OCI-LY3 (cell line): ENCODE results near the gene FIGLA.

Experiments used
- H2AFZ ChIP-seq: fragments of 200-600, 300-600 bp; shearing (Covaris generic); 2 replicates; pipeline ENCODE4 v1.6.0; 2014; ENCODE audit warnings: antibody characterized with exemption, low read depth, low read length
- H3K27ac ChIP-seq: fragments of 200-600, 300-600 bp; sonication (generic); 2 replicates; pipeline ENCODE4 v1.5.1; 2014; ENCODE audit warnings: mild to moderate bottlenecking, low read length, moderate library complexity, mixed read lengths
- H3K27me3 ChIP-seq: fragments of 200-600, 300-600 bp; sonication (generic); 2 replicates; pipeline ENCODE4 v1.6.1; 2014; ENCODE audit warnings: low read depth, low read length, mixed read lengths
- H3K36me3 ChIP-seq: fragments of 200-600, 300-600 bp; sonication (generic); replicated peaks from 2 replicates; pipeline ENCODE3; 2014; ENCODE audit warnings: low read depth, low read length, mixed read lengths
- H3K4me1 ChIP-seq: fragments of 300-600, 200-600 bp; sonication (generic); 2 replicates; pipeline ENCODE4 v1.6.1; 2014; ENCODE audit warnings: low read length, mixed read lengths
- H3K4me2 ChIP-seq: fragments of 200-600, 300-600 bp; sonication (generic); 2 replicates; pipeline ENCODE4 v1.6.1; 2014; ENCODE audit warnings: low read length, mixed read lengths
- H3K4me3 ChIP-seq: fragments of 300-600, 200-600 bp; sonication (generic); 2 replicates; pipeline ENCODE4 v1.5.1; 2014; ENCODE audit warnings: antibody characterized with exemption, mild to moderate bottlenecking, low read length, moderate library complexity
- H3K79me2 ChIP-seq: fragments of 300-600, 200-600 bp; shearing (Covaris generic); 2 replicates; pipeline ENCODE4 v1.6.1; 2014; ENCODE audit warnings: mild to moderate bottlenecking, low read length, mixed read lengths
- H3K9ac ChIP-seq: fragments of 300-600, 200-600 bp; shearing (Covaris generic); 2 replicates; pipeline ENCODE4 v1.6.0; 2014; ENCODE audit warnings: mild to moderate bottlenecking, low read length, moderate library complexity
- H3K9me3 ChIP-seq: fragments of 200-600, 300-600 bp; shearing (Covaris generic); 2 replicates; pipeline ENCODE4 v1.6.1; 2014; ENCODE audit warnings: low read length, mixed read lengths; ENCODE audit not compliant: insufficient read depth
- H4K20me1 ChIP-seq: fragments of 200-600, 300-600 bp; sonication (generic); 2 replicates; pipeline ENCODE4 v1.6.1; 2016; ENCODE audit warnings: low read length, mixed read lengths; ENCODE audit not compliant: insufficient read depth
- CTCF ChIP-seq: fragments of 200-600, 300-600 bp; sonication (generic); IDR thresholded peaks from 2 replicates; pipeline ENCODE4 v1.5.1; 2014; ENCODE audit warnings: antibody characterized with exemption, low read length, low read depth
- EZH2phosphoT487 ChIP-seq: fragments of 200-600 bp; shearing (Covaris generic); IDR thresholded peaks from 2 replicates; pipeline ENCODE4 v1.6.1; 2018; ENCODE audit warnings: antibody characterized with exemption, mixed run types, low read depth

FIGLA gene

GRCh38 chr2:70738159-70738558 is 52.3 kb downstream of the FIGLA start:
- TF ChIP-seq EZH2phosphoT487 (no peak), CTCF (no peak)
- no peaks in the 10 kb centered on the region for H3K79me2 ChIP-seq
- H3K27me3 ChIP-seq: peaks cover 18% of the 10 kb centered on the region; the same call in 1 of the 2 replicates
- H3K4me1 ChIP-seq: peaks cover 4% of the 10 kb centered on the region; the same call in 1 of the 2 replicates
- H3K9me3 ChIP-seq: no peaks in the 10 kb centered on the region
- no peak overlapping the region for H3K4me3 ChIP-seq
- H3K4me2 ChIP-seq: no peak overlapping the region
- H4K20me1 ChIP-seq: no peaks in the 10 kb centered on the region
- H3K9ac ChIP-seq: no peak overlapping the region
- H2AFZ ChIP-seq: no peak overlapping the region
- H3K27ac ChIP-seq: no peak overlapping the region
- H3K36me3 ChIP-seq: no peaks in the 10 kb centered on the region

DNA sequence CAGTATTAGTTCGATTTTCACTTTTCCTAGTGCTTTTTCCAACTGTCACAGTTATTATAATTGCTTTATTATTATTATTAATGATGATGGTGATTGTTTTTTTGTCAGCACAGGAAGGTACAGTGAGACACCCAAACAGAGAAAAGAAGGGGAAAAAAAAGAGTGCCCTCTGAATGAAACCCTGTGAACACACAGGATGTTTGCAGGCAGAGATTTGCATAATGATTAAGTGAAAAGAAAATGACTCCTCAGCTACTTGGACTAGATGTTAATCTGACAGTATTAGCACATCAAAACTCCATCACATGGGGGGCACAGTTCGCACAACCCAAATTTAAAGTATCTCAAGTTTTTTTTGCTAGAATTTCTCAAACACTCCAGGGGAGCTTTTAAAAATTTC is 55.4 kb downstream of the FIGLA start:
- Histone ChIP-seq H3K9ac (no peak overlapping the region), H3K27ac (no peak overlapping the region), H3K4me3 (no peak overlapping the region)

GRCh38 chr2:70733646-70734180 is 56.7 kb downstream of the FIGLA start:
- H4K20me1 ChIP-seq: no peaks in the 10 kb centered on the region
- H3K9ac ChIP-seq: no peak overlapping the region
- H3K4me2 ChIP-seq: no peak overlapping the region
- H3K27ac ChIP-seq: no peak overlapping the region
- H3K36me3 ChIP-seq: no peaks in the 10 kb centered on the region
- H3K79me2 ChIP-seq: no peaks in the 10 kb centered on the region
- peaks cover 17% of the 10 kb centered on the region; the same call in 1 of the 2 replicates for H3K27me3 ChIP-seq
- no peak overlapping the region for H3K4me3 ChIP-seq
- TF ChIP-seq EZH2phosphoT487: no peak
- no peak for TF ChIP-seq CTCF
- H3K4me1 ChIP-seq: peaks cover 4% of the 10 kb centered on the region; the same call in 1 of the 2 replicates
- H3K9me3 ChIP-seq: no peaks in the 10 kb centered on the region
- H2AFZ ChIP-seq: no peak overlapping the region

More for the DNA sequence above, 55.4 kb downstream of the FIGLA start:
- Histone ChIP-seq H4K20me1 (no peaks in the 10 kb centered on the region), H3K4me2 (no peak overlapping the region), H2AFZ (no peak overlapping the region), H3K9me3 (no peaks in the 10 kb centered on the region), H3K4me1 (peaks cover 4% of the 10 kb centered on the region; the same call in 1 of the 2 replicates), H3K27me3 (peaks cover 17% of the 10 kb centered on the region; the same call in 1 of the 2 replicates), H3K79me2 (no peaks in the 10 kb centered on the region), H3K36me3 (no peaks in the 10 kb centered on the region)
- no peak for TF ChIP-seq EZH2phosphoT487
- no peak for TF ChIP-seq CTCF

DNA sequence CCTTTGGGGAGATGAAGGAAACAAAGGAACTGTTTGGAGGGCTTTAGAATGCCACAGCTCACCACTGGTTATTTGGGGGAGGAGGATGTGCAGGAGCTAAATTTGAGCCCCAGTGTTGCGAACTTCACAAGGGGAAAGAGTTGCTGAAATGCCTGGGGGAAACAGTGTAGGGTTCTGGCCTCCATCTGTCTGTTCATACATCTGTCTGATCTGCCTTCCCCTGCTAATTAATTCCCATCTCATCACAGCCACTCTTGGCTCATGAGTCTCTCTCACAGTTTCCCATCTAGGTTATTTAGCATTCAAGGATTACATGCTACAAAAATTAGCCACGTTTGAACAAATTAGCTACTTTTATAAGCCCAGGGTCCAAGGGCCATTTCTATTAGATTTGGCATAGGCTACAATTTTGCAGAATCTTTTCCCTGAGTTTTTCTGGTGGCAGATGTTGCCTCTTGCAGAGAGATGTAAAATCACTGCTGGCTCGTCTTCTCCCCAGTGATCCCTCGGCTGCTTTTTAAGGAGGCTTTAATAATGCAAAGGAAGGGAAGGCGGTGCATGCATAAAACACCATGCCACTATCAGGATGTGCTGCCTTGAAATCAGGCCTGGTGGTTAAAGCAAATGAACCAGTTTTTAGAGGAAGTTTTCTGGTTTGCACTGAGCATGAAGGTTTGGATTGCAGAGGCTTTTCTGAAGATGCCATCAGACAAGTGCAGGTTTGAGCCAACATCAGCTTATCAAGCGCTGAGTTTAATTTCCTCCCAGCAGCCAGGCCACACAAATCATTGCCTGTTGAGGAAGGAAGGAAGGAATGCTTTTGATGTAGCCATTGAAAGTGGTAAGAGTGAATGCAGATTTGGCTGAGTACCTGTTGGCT is 57.4 kb downstream of the FIGLA start:
- Histone ChIP-seq H3K27me3 (peaks cover 12% of the 10 kb centered on the region; the same call in 1 of the 2 replicates), H3K4me3 (no peak overlapping the region), H3K4me2 (no peak overlapping the region), H3K4me1 (peaks cover 4% of the 10 kb centered on the region; the same call in 1 of the 2 replicates), H3K36me3 (no peaks in the 10 kb centered on the region), H3K9ac (no peak overlapping the region), H3K79me2 (no peaks in the 10 kb centered on the region), H3K9me3 (no peaks in the 10 kb centered on the region), H3K27ac (no peak overlapping the region), H4K20me1 (no peaks in the 10 kb centered on the region), H2AFZ (no peak overlapping the region)
- TF ChIP-seq CTCF: no peak
- TF ChIP-seq EZH2phosphoT487: no peak
